B cell (primary cell): ENCODE data around the gene ZBTB21. TPM values are rescaled to one million over a fixed set of nuclear protein-coding genes. Genes with fewer than 3 reads are reported as not detected.
A peak's percentile ranks its signal among the peaks of the same experiment; 100 is the strongest.

Experiments
- ATAC-seq: fragments of 200-7000 bp; cut with Tn5 transposase; one replicate; pipeline ENCODE4 v1.10.0; 2021; ENCODE audit warnings: low read depth, mild to moderate bottlenecking, moderate number of reproducible peaks, moderate library complexity
- CTCF ChIA-PET: fragments of 350-600 bp; sonication (Branson Sonifier 250); formaldehyde crosslinking; loops from one replicate; lab custom pipeline; 2021; ENCODE audit warnings: antibody characterized with exemption, inconsistent platforms; lab: Charles Lee
- POLR2A ChIA-PET: fragments of 350-600 bp; sonication (Branson Sonifier 250); formaldehyde crosslinking; loops from one replicate; lab custom pipeline; 2021; ENCODE audit warnings: antibody characterized with exemption; lab: Charles Lee
- DNase-seq: peaks from one replicate; pipeline ENCODE4 v3.0.0; 2013
- H2AFZ ChIP-seq: 2 replicates; pipeline ENCODE4 v1.6.1; 2012; ENCODE audit warnings: mild to moderate bottlenecking, low read depth, low read length; ENCODE audit not compliant: insufficient read depth, poor library complexity, severe bottlenecking
- H3K27ac ChIP-seq, 2 donors: 1 replicate in 1 of 2; 2 replicates in 1 of 2; pipeline ENCODE4 v1.5.1; 2012 to 2013; ENCODE audit warnings: low read length in 2 of 2, mild to moderate bottlenecking in 2 of 2, moderate library complexity in 1 of 2
- H3K27me3 ChIP-seq, 4 experiments: fragments of 200-600 bp in 1 of 4; sonication (generic) in 1 of 4; replicated peaks in 1 of 4; 1 replicate in 2 of 4; 2 replicates in 2 of 4; pipeline versions ENCODE4 v1.6.1 to v1.7.0; 2013 to 2016; ENCODE audit warnings: low read length in 3 of 4, mild to moderate bottlenecking in 2 of 4, mixed read lengths in 1 of 4, moderate library complexity in 1 of 4; ENCODE audit not compliant: insufficient read depth in 4 of 4, control insufficient read depth in 3 of 4; ENCODE audit errors: control extremely low read depth in 1 of 4
- H3K36me3 ChIP-seq, 2 experiments: replicated peaks in 1 of 2; 1 replicate in 1 of 2; 2 replicates in 1 of 2; pipeline versions ENCODE4 v1.6.1 to v1.7.1; 2013; ENCODE audit warnings: low read length in 1 of 2; ENCODE audit not compliant: insufficient read depth in 2 of 2, control insufficient read depth in 1 of 2; ENCODE audit errors: control extremely low read depth in 1 of 2, extremely low read depth in 1 of 2
- H3K4me1 ChIP-seq, 2 donors: fragments of 200-600 bp in 1 of 2; sonication (generic) in 1 of 2; 1 replicate in 1 of 2; 2 replicates in 1 of 2; pipeline versions ENCODE4 v1.5.1 to v1.6.1; 2013 to 2017; ENCODE audit warnings: low read length in 2 of 2; ENCODE audit not compliant: control insufficient read depth in 2 of 2, insufficient read depth in 2 of 2
- H3K4me2 ChIP-seq: replicated peaks from 2 replicates; pipeline ENCODE3; 2012; ENCODE audit warnings: mild to moderate bottlenecking, low read depth, low read length; ENCODE audit not compliant: poor library complexity, severe bottlenecking
- H3K4me3 ChIP-seq, 5 experiments: fragments of 200-600 bp in 1 of 5; sonication (generic) in 1 of 5; 1 replicate in 3 of 5; 2 replicates in 2 of 5; pipeline versions ENCODE4 v1.5.1 to v1.7.0; 2011 to 2016; ENCODE audit warnings: low read length in 4 of 5, mild to moderate bottlenecking in 4 of 5, low read depth in 2 of 5, control low read depth in 1 of 5, moderate library complexity in 1 of 5; ENCODE audit not compliant: insufficient read depth in 1 of 5; ENCODE audit errors: control extremely low read depth in 1 of 5, extremely low read depth in 1 of 5
- H3K79me2 ChIP-seq: fragments of 200-600 bp; sonication (generic); one replicate; pipeline ENCODE4 v1.6.0; 2016; ENCODE audit warnings: low read length; ENCODE audit not compliant: control insufficient read depth, insufficient read depth
- H3K9ac ChIP-seq: fragments of 200-600 bp; sonication (generic); 2 replicates; pipeline ENCODE4 v1.6.1; 2017; ENCODE audit warnings: mild to moderate bottlenecking, low read length, moderate library complexity
- H3K9me3 ChIP-seq, 3 donors: one replicate each; pipeline versions ENCODE4 v1.6.1 to v1.7.1; 2013; ENCODE audit warnings: low read length in 2 of 3; ENCODE audit not compliant: control insufficient read depth in 2 of 3, insufficient read depth in 1 of 3; ENCODE audit errors: control extremely low read depth in 1 of 3
- H4K20me1 ChIP-seq: 2 replicates; pipeline ENCODE4 v1.6.0; 2012; ENCODE audit warnings: mild to moderate bottlenecking, low read length; ENCODE audit not compliant: insufficient read depth, control insufficient read depth, poor library complexity, severe bottlenecking
- H3K27ac Mint-ChIP-seq: one replicate; pipeline ENCODE4 v1.8.0; 2021; ENCODE audit warnings: mixed read lengths
- H3K27me3 Mint-ChIP-seq: one replicate; pipeline ENCODE4 v1.8.0; 2021; ENCODE audit warnings: mixed read lengths
- H3K4me1 Mint-ChIP-seq: one replicate; pipeline ENCODE4 v1.8.0; 2021; ENCODE audit warnings: mixed read lengths
- H3K4me3 Mint-ChIP-seq: one replicate; pipeline ENCODE4 v1.8.0; 2021; ENCODE audit warnings: mixed read lengths
- H3K9me3 Mint-ChIP-seq: one replicate; pipeline ENCODE4 v1.8.0; 2022; ENCODE audit warnings: mixed read lengths; ENCODE audit not compliant: insufficient read depth
- EZH2 ChIP-seq: IDR thresholded peaks from 2 replicates; pipeline ENCODE4 v1.6.1; 2012; ENCODE audit warnings: borderline replicate concordance, low read depth, mild to moderate bottlenecking, moderate library complexity, low read length; ENCODE audit not compliant: insufficient read depth, poor library complexity, severe bottlenecking
- WGBS: methylation state at CpG from one replicate; pipeline ENCODE4 v1.1.5; 2013; ENCODE audit warnings: missing lambda C conversion rate; ENCODE audit not compliant: insufficient coverage; 5-methylcytosine and 5-hydroxymethylcytosine counted together
- intact Hi-C: fragments of 100-400 bp; cut with micrococcal nuclease; formaldehyde crosslinking; loops from one replicate; pipeline ENCODE4 v1.10.0; 2022
- polyA plus RNA-seq: library from polyadenylated mRNA; depleted of rRNA; stranded (reverse); fragments of >200 nt; gene quantifications from 2 replicates; pipeline ENCODE4 v1.2.3, GENCODE V29; 2012
- total RNA-seq, 2 donors: library from RNA; stranded (reverse); fragments of 120-200 nt in 1 of 2; gene quantifications; 1 replicate in 1 of 2; 2 replicates in 1 of 2; pipeline versions ENCODE4 v1.2.3 to v1.2.4, GENCODE V29; 2013 to 2022
- TF ChIP-seq, protein P1 (sequence below): fragments of 200-600 bp; IDR thresholded peaks from one replicate; pipeline ENCODE4 v1.8.0; 2022; ENCODE audit warnings: antibody characterized with exemption, mild to moderate bottlenecking

ZBTB21 gene
- total and polyA plus RNA-seq, 2 donors (not counting 1 experiment from before 2014, with no cell fraction given) = 12.4 to 40.1 TPM

DNA sequence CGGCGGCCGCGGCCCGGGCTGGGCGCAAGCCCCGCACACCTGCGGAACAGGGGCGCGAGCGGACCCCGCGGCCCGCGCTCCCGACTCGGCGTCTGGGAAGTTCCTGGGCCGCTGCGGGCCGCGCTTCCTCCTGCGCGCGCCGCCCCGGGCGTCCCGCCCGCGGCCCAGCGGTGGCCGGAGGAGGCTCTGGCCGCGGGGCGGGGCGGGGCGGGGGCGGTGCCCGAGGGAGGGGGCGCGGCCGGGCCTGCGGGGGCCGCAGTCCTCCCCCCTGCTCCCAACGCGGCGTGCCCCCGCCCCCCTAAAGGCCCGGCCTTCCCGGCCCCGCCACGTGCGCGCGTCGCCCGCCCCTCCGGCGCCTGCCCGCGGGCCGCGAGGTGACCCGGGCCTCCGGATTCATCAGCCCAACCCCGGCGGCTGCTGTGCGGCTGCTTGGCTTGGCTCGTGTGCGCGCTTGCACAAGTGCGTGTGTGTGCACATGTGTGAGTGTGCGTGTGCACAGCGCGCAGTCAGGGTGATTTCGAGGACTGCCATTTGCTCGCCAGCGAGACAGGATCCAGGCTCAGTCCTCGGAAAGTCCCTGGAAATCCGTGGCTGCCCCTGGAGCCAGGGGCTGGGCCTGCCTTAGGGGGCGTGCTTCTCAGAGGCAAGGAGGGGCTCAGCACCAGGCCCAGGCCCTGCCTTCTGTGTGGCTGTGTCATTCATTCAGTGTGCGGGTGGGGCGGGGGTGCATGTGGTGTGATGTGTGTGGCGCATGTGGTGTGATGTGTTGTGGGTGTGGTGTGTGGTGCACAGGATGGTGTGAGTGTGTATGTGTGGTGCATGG lies 56.1 kb downstream of the ZBTB21 start, which contains the start of gene C2CD2:
TSS of gene C2CD2 (minus strand) at position 188 of the 823 bp plus-strand sequence. CDS start 370 bp downstream, outside the sequence.
- peak within 1 kb of the TSS; percentile 88 for H3K4me2 ChIP-seq
- peak within 1 kb of the TSS; percentile 66 for H2AFZ ChIP-seq
- ChIA-PET CTCF (no interaction called here), POLR2A (no interaction called here)
- H3K9me3 Mint-ChIP-seq = no peaks in the 10 kb centered on the region
- H3K4me1 ChIP-seq = peaks cover 17 to 19% of the 10 kb centered on the region in 2 donors
- H3K27me3 ChIP-seq = peaks cover 0 to 38% (median 7%) of the 10 kb centered on the region in 4 experiments
- DNase-seq (peak; percentile 43), ATAC-seq (peak; percentile 60)
- H3K4me3 ChIP-seq = peak within 1 kb of the TSS in 4 of 5 experiments; percentile 33 to 51 (median 39)
- H3K27ac Mint-ChIP-seq = peak within 1 kb of the TSS; percentile 16
- H3K4me1 Mint-ChIP-seq = peaks cover 16% of the 10 kb centered on the region
- intact Hi-C loops = no loop called here
- no peak for TF ChIP-seq EZH2
- TF ChIP-seq, protein P1, sequence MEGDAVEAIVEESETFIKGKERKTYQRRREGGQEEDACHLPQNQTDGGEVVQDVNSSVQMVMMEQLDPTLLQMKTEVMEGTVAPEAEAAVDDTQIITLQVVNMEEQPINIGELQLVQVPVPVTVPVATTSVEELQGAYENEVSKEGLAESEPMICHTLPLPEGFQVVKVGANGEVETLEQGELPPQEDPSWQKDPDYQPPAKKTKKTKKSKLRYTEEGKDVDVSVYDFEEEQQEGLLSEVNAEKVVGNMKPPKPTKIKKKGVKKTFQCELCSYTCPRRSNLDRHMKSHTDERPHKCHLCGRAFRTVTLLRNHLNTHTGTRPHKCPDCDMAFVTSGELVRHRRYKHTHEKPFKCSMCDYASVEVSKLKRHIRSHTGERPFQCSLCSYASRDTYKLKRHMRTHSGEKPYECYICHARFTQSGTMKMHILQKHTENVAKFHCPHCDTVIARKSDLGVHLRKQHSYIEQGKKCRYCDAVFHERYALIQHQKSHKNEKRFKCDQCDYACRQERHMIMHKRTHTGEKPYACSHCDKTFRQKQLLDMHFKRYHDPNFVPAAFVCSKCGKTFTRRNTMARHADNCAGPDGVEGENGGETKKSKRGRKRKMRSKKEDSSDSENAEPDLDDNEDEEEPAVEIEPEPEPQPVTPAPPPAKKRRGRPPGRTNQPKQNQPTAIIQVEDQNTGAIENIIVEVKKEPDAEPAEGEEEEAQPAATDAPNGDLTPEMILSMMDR = no peak
- 6% methylated on average over 79 of the region's 85 CpGs for WGBS
- peaks cover 0 to 6% (median 0%) of the 10 kb centered on the region in 3 donors for H3K9me3 ChIP-seq
- no peaks in the 10 kb centered on the region for H3K79me2 ChIP-seq
- H3K27ac ChIP-seq = no peak within 1 kb of the TSS
- H3K4me3 Mint-ChIP-seq = peak within 1 kb of the TSS; percentile 74
- H4K20me1 ChIP-seq = no peaks in the 10 kb centered on the region
- peak within 1 kb of the TSS; percentile 51 for H3K9ac ChIP-seq
- no peaks in the 10 kb centered on the region for H3K36me3 ChIP-seq
- H3K27me3 Mint-ChIP-seq = peaks cover 33% of the 10 kb centered on the region
